HUES64 (cell line): ENCODE data around the gene RANGAP1. TPM values are rescaled to one million over a fixed set of nuclear protein-coding genes. Genes with fewer than 3 reads are reported as not detected.

Experiments
- H3K27ac ChIP-seq: 2 replicates; pipeline ENCODE4 v1.7.0; 2013; ENCODE audit warnings: low read depth, low read length, inconsistent platforms
- H3K27me3 ChIP-seq: 2 replicates; pipeline ENCODE4 v1.6.1; 2013; ENCODE audit warnings: mild to moderate bottlenecking, low read length; ENCODE audit not compliant: insufficient read depth
- H3K36me3 ChIP-seq: 2 replicates; pipeline ENCODE4 v1.6.1; 2013; ENCODE audit warnings: mild to moderate bottlenecking, low read length; ENCODE audit not compliant: insufficient read depth
- H3K4me1 ChIP-seq: 2 replicates; pipeline ENCODE4 v1.6.1; 2013; ENCODE audit warnings: mild to moderate bottlenecking, low read length, moderate library complexity; ENCODE audit not compliant: insufficient read depth
- H3K4me3 ChIP-seq: 2 replicates; pipeline ENCODE4 v1.5.1; 2013; ENCODE audit warnings: mild to moderate bottlenecking, low read length, moderate library complexity
- H3K9ac ChIP-seq: 2 replicates; pipeline ENCODE4 v1.6.1; 2013; ENCODE audit warnings: mild to moderate bottlenecking, low read depth, low read length
- H3K9me3 ChIP-seq: 2 replicates; pipeline ENCODE4 v1.6.1; 2013; ENCODE audit warnings: low read depth, low read length; ENCODE audit not compliant: insufficient read depth
- WGBS: fragments of 150-250, 120-280 bp; methylation state at CpG from one replicate; pipeline ENCODE4 v1.1.7; 2013; ENCODE audit warnings: missing lambda C conversion rate; 5-methylcytosine and 5-hydroxymethylcytosine counted together
- polyA plus RNA-seq, 2 experiments: library from polyadenylated mRNA; stranded (reverse); fragments of 50-300 nt; gene quantifications; one replicate each; pipeline ENCODE4 v1.2.3, GENCODE V29; 2013

Gene RANGAP1
- polyA plus RNA-seq (2013, experiment 1 of 2), result 84.8 TPM
- polyA plus RNA-seq (2013, experiment 2 of 2), result 81.4 TPM

GRCh38 chr22:41285820-41286638 lies at the start of gene RANGAP1:
Gene RANGAP1, minus strand, starts transcription at chr22:41286187. Its CDS starts 5,143 bp downstream, at chr22:41281044.
- under 1% methylated on average over 76 of the region's 77 CpGs for WGBS
- H3K27ac ChIP-seq, result peak within 1 kb of the TSS; percentile 89

GRCh38 chr22:41334951-41335635 lies 49.1 kb upstream of the RANGAP1 start:
- 93% methylated on average over 11 of the region's 11 CpGs for WGBS

More at GRCh38 chr22:41285820-41286638, at the start of gene RANGAP1:
- peaks cover 27% of the 10 kb centered on the region for H3K4me1 ChIP-seq
- H3K27me3 ChIP-seq, result no peaks in the 10 kb centered on the region
- peak within 1 kb of the TSS; percentile 83 for H3K9ac ChIP-seq
- H3K36me3 ChIP-seq, result peaks cover 33% of the 10 kb centered on the region
- no peaks in the 10 kb centered on the region for H3K9me3 ChIP-seq
- peak within 1 kb of the TSS; percentile 74 for H3K4me3 ChIP-seq

GRCh38 chr22:41334215-41334614 lies 48.2 kb upstream of the RANGAP1 start:
- Histone ChIP-seq H3K4me3 (no peak overlapping the region), H3K36me3 (peaks cover 54% of the 10 kb centered on the region), H3K4me1 (no peaks in the 10 kb centered on the region), H3K27me3 (no peaks in the 10 kb centered on the region), H3K27ac (no peak overlapping the region), H3K9ac (no peak overlapping the region), H3K9me3 (no peaks in the 10 kb centered on the region)
- WGBS, result 96% methylated on average over 3 of the region's 3 CpGs

More at GRCh38 chr22:41334951-41335635, 49.1 kb upstream of the RANGAP1 start:
- Histone ChIP-seq H3K36me3 (peaks cover 50% of the 10 kb centered on the region), H3K9me3 (no peaks in the 10 kb centered on the region), H3K4me1 (no peaks in the 10 kb centered on the region), H3K9ac (no peak overlapping the region), H3K4me3 (no peak overlapping the region), H3K27ac (no peak overlapping the region), H3K27me3 (no peaks in the 10 kb centered on the region)

- Histone ChIP-seq H3K4me3 (no peak overlapping the region), H3K9me3 (no peaks in the 10 kb centered on the region), H3K4me1 (no peaks in the 10 kb centered on the region), H3K27me3 (no peaks in the 10 kb centered on the region), H3K9ac (no peak overlapping the region), H3K36me3 (peaks cover 54% of the 10 kb centered on the region), H3K27ac (no peak overlapping the region)
- WGBS, result 89% methylated on average over 3 of the region's 3 CpGs
Observed at GRCh38 chr22:41333806-41334205, 47.8 kb upstream of the RANGAP1 start.

GRCh38 chr22:41332217-41332939 lies 46.4 kb upstream of the RANGAP1 start:
- Histone ChIP-seq H3K9me3 (no peaks in the 10 kb centered on the region), H3K4me3 (no peak overlapping the region), H3K9ac (no peak overlapping the region), H3K4me1 (no peaks in the 10 kb centered on the region), H3K27ac (no peak overlapping the region), H3K27me3 (no peaks in the 10 kb centered on the region), H3K36me3 (peaks cover 68% of the 10 kb centered on the region)
- WGBS, result 95% methylated on average over 15 of the region's 15 CpGs

- H3K36me3 ChIP-seq, result peaks cover 76% of the 10 kb centered on the region
- no peaks in the 10 kb centered on the region for H3K9me3 ChIP-seq
- no peak overlapping the region for H3K27ac ChIP-seq
- H3K4me1 ChIP-seq, result no peaks in the 10 kb centered on the region
- H3K4me3 ChIP-seq, result no peak overlapping the region
- WGBS, result 94% methylated on average over 7 of the region's 7 CpGs
- H3K9ac ChIP-seq, result no peak overlapping the region
- no peaks in the 10 kb centered on the region for H3K27me3 ChIP-seq
Observed at GRCh38 chr22:41330169-41330568, 44.2 kb upstream of the RANGAP1 start.

- Histone ChIP-seq H3K27me3 (no peaks in the 10 kb centered on the region), H3K9ac (no peak overlapping the region), H3K36me3 (peaks cover 69% of the 10 kb centered on the region), H3K27ac (no peak overlapping the region), H3K4me1 (no peaks in the 10 kb centered on the region), H3K9me3 (no peaks in the 10 kb centered on the region), H3K4me3 (no peak overlapping the region)
- 95% methylated on average over 16 of the region's 16 CpGs for WGBS
Observed at GRCh38 chr22:41327124-41327523, 41.1 kb upstream of the RANGAP1 start.

DNA sequence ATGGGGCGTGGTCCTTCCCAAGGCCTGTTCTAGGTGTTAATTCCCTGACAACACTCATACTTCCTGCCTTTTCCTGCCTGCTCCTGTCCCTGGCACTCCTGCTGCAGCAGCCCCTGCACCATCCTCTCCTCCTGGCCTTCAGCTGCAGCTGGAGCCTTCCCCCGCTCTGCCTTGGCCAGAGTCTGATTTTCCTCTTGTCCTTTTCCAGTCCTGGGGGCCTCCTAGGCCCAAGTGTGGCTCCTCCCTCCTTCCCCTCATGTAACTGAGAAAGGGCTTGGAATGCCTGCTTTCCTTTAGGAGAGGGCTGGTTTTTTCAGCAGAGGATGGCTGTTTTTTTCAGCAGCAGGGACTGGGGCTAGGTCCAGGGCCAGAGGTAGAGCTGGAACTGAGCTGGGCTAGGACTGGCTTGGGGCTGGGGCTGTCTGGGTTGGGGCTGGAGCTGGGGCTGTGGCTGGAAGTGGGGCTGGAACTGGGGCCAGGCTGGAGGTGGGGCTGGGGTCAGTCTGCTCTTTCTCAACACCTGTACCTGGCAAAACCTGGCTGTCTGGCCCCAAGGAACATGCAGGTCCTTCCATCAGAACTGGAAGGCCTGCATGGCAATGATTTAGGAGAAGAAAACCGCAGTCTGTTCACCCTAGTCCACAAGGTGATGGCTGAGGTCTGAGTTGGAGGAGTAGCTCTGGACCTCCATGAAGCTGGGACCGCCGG lies 39.0 kb upstream of the RANGAP1 start:
- WGBS, result 98% methylated on average over 5 of the region's 5 CpGs
- no peaks in the 10 kb centered on the region for H3K4me1 ChIP-seq
- H3K9me3 ChIP-seq, result no peaks in the 10 kb centered on the region
- H3K27me3 ChIP-seq, result no peaks in the 10 kb centered on the region
- H3K27ac ChIP-seq, result no peak overlapping the region
- peaks cover 65% of the 10 kb centered on the region for H3K36me3 ChIP-seq
- H3K4me3 ChIP-seq, result no peak overlapping the region
- H3K9ac ChIP-seq, result no peak overlapping the region

DNA sequence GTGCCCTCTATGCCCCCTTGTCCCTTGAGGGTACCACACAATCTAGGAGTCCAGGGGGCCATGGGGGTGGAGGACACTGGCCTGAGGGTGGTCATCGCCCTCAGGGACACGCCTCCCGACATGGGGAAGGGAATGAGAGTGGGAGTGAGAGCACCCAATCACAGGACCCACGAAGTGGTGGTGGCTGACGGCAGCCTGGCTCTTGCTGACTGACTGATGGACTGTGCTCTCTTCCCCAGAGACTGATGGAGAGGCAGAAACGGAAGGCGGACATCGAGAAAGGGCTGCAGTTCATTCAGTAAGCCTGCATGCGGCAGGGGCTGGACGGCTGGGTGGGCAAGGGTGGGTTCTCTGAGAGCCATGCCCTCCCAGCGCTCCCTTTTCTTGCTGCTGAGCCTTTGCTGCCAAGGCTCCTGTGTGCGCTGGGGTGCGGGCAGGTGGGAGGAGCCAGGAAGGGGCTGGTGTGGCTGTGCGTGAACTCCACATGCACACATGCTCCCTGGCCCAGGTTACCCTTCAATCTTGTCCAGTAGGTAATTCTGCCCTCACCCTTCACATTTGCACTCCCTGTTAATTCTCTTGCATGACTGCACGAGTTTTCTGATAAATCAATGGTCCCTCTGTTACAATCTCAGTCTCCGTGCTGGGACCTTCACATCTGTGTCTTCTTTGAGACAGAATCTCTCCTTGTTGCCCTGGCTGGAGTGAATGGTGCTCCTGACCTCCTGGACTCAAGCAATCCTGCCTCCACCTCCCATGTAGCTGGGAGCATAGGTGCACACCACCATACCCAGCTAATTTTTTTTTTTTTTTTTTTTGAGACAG lies 34.6 kb upstream of the RANGAP1 start:
- Histone ChIP-seq H3K9me3 (no peaks in the 10 kb centered on the region), H3K36me3 (peaks cover 35% of the 10 kb centered on the region), H3K27me3 (no peaks in the 10 kb centered on the region), H3K9ac (no peak overlapping the region), H3K4me1 (no peaks in the 10 kb centered on the region), H3K27ac (no peak overlapping the region), H3K4me3 (no peak overlapping the region)
- 95% methylated on average over 16 of the region's 16 CpGs for WGBS

GRCh38 chr22:41315586-41315985 lies 29.6 kb upstream of the RANGAP1 start:
- no peaks in the 10 kb centered on the region for H3K9me3 ChIP-seq
- WGBS, result 100% methylated on average over 1 of the region's 1 CpG
- H3K36me3 ChIP-seq, result peaks cover 2% of the 10 kb centered on the region; the same call in 1 of the 2 replicates
- H3K27ac ChIP-seq, result no peak overlapping the region
- H3K27me3 ChIP-seq, result no peaks in the 10 kb centered on the region
- H3K4me3 ChIP-seq, result no peak overlapping the region
- H3K4me1 ChIP-seq, result 0 out of 2 replicates have a peak, but pooled peaks cover 3% of the 10 kb centered on the region
- H3K9ac ChIP-seq, result no peak overlapping the region
